Neural progenitor cell (in vitro differentiated cells): Measurements from ENCODE around the gene ATF4. TPM values are rescaled to one million over a fixed set of nuclear protein-coding genes. Genes with fewer than 3 reads are reported as not detected.

ENCODE experiments used
- DNase-seq: peaks from one replicate; pipeline ENCODE4 v3.0.0-alpha.2; 2016; ENCODE audit warnings: low spot score
- H2AFZ ChIP-seq: fragments of 200-600 bp; sonication (generic); replicated peaks from 2 replicates; pipeline ENCODE4 v1.6.1; 2016; ENCODE audit warnings: antibody characterized with exemption
- H3F3A ChIP-seq: fragments of 200-600 bp; sonication (generic); 2 replicates; pipeline ENCODE4 v1.6.1; 2016; ENCODE audit warnings: antibody characterized with exemption, low read depth
- H3K27ac ChIP-seq: fragments of 200-600 bp; sonication (generic); 2 replicates; pipeline ENCODE4 v1.5.1; 2016; ENCODE audit warnings: mild to moderate bottlenecking
- H3K27me3 ChIP-seq: fragments of 200-600 bp; sonication (generic); 2 replicates; pipeline ENCODE4 v1.6.1; 2016; ENCODE audit warnings: mild to moderate bottlenecking, moderate library complexity
- H3K36me3 ChIP-seq: fragments of 200-600 bp; sonication (generic); 2 replicates; pipeline ENCODE4 v1.5.1; 2016
- H3K4me1 ChIP-seq: fragments of 200-600 bp; sonication (generic); 2 replicates; pipeline ENCODE4 v1.6.1; 2016; ENCODE audit warnings: mixed run types
- H3K4me2 ChIP-seq: fragments of 200-600 bp; sonication (generic); 2 replicates; pipeline ENCODE4 v1.6.1; 2016
- H3K4me3 ChIP-seq: fragments of 200-600 bp; sonication (generic); 2 replicates; pipeline ENCODE4 v1.5.1; 2016
- H3K79me2 ChIP-seq: fragments of 200-600 bp; sonication (generic); 2 replicates; pipeline ENCODE4 v1.6.1; 2016; ENCODE audit warnings: low read depth
- H3K9ac ChIP-seq: fragments of 200-600 bp; sonication (generic); 2 replicates; pipeline ENCODE4 v1.6.1; 2016
- H3K9me3 ChIP-seq: fragments of 200-600 bp; sonication (generic); 2 replicates; pipeline ENCODE4 v1.5.1; 2016; ENCODE audit warnings: low read depth
- H4K20me1 ChIP-seq: fragments of 200-600 bp; sonication (generic); 2 replicates; pipeline ENCODE4 v1.6.1; 2016; ENCODE audit warnings: low read depth
- H3K27ac Mint-ChIP-seq: 3 replicates; pipeline ENCODE4 v1.8.0; 2021; ENCODE audit warnings: mixed read lengths
- H3K27me3 Mint-ChIP-seq: 2 replicates; pipeline ENCODE4 v1.8.0; 2022; ENCODE audit warnings: low read depth, mild to moderate bottlenecking, inconsistent platforms, moderate library complexity, mixed read lengths; ENCODE audit not compliant: insufficient read depth
- H3K36me3 Mint-ChIP-seq: 3 replicates; pipeline ENCODE4 v1.8.0; 2021; ENCODE audit warnings: mixed read lengths
- H3K4me1 Mint-ChIP-seq: 3 replicates; pipeline ENCODE4 v1.8.0; 2021; ENCODE audit warnings: mixed read lengths
- H3K4me3 Mint-ChIP-seq: 3 replicates; pipeline ENCODE4 v1.8.0; 2021; ENCODE audit warnings: mild to moderate bottlenecking, moderate library complexity, mixed read lengths
- H3K9me3 Mint-ChIP-seq: 3 replicates; pipeline ENCODE4 v1.8.0; 2020; ENCODE audit warnings: mixed read lengths
- EZH2 ChIP-seq: fragments of 200-600 bp; sonication (generic); IDR thresholded peaks from 2 replicates; pipeline ENCODE4 v1.6.1; 2017; ENCODE audit warnings: antibody characterized with exemption, mild to moderate bottlenecking, moderate library complexity
- EZH2phosphoT487 ChIP-seq: fragments of 200-600 bp; sonication (generic); IDR thresholded peaks from 2 replicates; pipeline ENCODE4 v1.6.1; 2017; ENCODE audit warnings: antibody characterized with exemption
- total RNA-seq: library from RNA; depleted of rRNA; stranded (reverse); fragments of >200 nt; gene quantifications from 2 replicates; pipeline ENCODE4 v1.2.3, GENCODE V29; 2015; ENCODE audit warnings: low replicate concordance
- TF ChIP-seq, protein P1 (sequence below): fragments of 200-600 bp; sonication (generic); IDR thresholded peaks from 2 replicates; pipeline ENCODE4 v1.5.1; 2017; ENCODE audit warnings: antibody characterized with exemption, mild to moderate bottlenecking

Gene ATF4
- total RNA-seq, 1 donor from 2014 or later, result 189 TPM

DNA sequence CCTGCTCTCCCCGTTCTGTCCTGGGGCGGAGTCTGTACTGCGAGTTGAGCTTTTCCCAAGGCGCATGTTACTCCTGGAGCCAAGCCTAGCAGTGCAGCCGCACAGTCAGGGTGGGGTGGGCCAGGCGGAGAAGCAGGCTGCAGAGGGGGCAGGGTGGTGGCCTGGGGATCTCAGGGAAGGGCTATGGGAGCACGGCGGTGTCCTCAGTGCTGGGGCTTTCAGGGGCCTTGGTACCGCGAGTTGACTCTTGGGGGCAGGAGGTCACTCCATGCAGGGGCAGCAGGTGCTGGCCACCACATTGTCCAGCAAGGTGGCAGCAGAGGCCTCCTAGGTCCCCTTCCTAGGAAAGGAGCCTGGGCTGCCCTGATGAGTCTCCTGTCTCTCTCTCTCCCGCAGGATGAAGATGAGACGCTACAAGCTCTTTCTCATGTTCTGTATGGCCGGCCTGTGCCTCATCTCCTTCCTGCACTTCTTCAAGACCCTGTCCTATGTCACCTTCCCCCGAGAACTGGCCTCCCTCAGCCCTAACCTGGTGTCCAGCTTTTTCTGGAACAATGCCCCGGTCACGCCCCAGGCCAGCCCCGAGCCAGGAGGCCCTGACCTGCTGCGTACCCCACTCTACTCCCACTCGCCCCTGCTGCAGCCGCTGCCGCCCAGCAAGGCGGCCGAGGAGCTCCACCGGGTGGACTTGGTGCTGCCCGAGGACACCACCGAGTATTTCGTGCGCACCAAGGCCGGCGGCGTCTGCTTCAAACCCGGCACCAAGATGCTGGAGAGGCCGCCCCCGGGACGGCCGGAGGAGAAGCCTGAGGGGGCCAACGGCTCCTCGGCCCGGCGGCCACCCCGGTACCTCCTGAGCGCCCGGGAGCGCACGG, 33.2 kb upstream of the ATF4 start:
- no peak for DNase-seq
- no peak overlapping the region for H3K4me3 Mint-ChIP-seq
- no peaks in the 10 kb centered on the region for H3K9me3 Mint-ChIP-seq
- Histone ChIP-seq H3K79me2 (no peaks in the 10 kb centered on the region), H3K4me1 (peaks cover 5% of the 10 kb centered on the region), H3K9ac (no peak overlapping the region), H3K36me3 (no peaks in the 10 kb centered on the region), H3F3A (no peaks in the 10 kb centered on the region), H3K4me3 (no peak overlapping the region), H3K27me3 (no peaks in the 10 kb centered on the region), H3K27ac (no peak overlapping the region), H3K9me3 (no peaks in the 10 kb centered on the region), H3K4me2 (no peak overlapping the region), H4K20me1 (peaks cover 24% of the 10 kb centered on the region), H2AFZ (no peak overlapping the region)
- TF ChIP-seq EZH2 (no peak), EZH2phosphoT487 (no peak)
- TF ChIP-seq, protein P1, sequence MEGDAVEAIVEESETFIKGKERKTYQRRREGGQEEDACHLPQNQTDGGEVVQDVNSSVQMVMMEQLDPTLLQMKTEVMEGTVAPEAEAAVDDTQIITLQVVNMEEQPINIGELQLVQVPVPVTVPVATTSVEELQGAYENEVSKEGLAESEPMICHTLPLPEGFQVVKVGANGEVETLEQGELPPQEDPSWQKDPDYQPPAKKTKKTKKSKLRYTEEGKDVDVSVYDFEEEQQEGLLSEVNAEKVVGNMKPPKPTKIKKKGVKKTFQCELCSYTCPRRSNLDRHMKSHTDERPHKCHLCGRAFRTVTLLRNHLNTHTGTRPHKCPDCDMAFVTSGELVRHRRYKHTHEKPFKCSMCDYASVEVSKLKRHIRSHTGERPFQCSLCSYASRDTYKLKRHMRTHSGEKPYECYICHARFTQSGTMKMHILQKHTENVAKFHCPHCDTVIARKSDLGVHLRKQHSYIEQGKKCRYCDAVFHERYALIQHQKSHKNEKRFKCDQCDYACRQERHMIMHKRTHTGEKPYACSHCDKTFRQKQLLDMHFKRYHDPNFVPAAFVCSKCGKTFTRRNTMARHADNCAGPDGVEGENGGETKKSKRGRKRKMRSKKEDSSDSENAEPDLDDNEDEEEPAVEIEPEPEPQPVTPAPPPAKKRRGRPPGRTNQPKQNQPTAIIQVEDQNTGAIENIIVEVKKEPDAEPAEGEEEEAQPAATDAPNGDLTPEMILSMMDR, result no peak
- H3K4me1 Mint-ChIP-seq, result peaks cover 5% of the 10 kb centered on the region
- H3K36me3 Mint-ChIP-seq, result peaks cover 4% of the 10 kb centered on the region
- peaks cover 9% of the 10 kb centered on the region for H3K27me3 Mint-ChIP-seq
- no peak overlapping the region for H3K27ac Mint-ChIP-seq

DNA sequence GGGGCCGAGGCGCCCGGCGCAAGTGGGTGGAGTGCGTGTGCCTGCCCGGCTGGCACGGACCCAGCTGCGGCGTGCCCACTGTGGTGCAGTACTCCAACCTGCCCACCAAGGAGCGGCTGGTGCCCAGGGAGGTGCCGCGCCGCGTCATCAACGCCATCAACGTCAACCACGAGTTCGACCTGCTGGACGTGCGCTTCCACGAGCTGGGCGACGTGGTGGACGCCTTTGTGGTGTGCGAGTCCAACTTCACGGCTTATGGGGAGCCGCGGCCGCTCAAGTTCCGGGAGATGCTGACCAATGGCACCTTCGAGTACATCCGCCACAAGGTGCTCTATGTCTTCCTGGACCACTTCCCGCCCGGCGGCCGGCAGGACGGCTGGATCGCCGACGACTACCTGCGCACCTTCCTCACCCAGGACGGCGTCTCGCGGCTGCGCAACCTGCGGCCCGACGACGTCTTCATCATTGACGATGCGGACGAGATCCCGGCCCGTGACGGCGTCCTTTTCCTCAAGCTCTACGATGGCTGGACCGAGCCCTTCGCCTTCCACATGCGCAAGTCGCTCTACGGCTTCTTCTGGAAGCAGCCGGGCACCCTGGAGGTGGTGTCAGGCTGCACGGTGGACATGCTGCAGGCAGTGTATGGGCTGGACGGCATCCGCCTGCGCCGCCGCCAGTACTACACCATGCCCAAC, 32.4 kb upstream of the ATF4 start:
- peaks cover 9% of the 10 kb centered on the region for H3K27me3 Mint-ChIP-seq
- no peak overlapping the region for H3K27ac Mint-ChIP-seq
- Histone ChIP-seq H3K9me3 (no peaks in the 10 kb centered on the region), H3F3A (no peaks in the 10 kb centered on the region), H3K36me3 (no peaks in the 10 kb centered on the region), H3K27me3 (no peaks in the 10 kb centered on the region), H3K27ac (no peak overlapping the region), H3K79me2 (no peaks in the 10 kb centered on the region), H3K4me1 (peaks cover 2% of the 10 kb centered on the region), H2AFZ (no peak overlapping the region), H3K9ac (no peak overlapping the region), H3K4me2 (no peak overlapping the region), H3K4me3 (no peak overlapping the region), H4K20me1 (peaks cover 16% of the 10 kb centered on the region)
- no peak for DNase-seq
- no peaks in the 10 kb centered on the region for H3K9me3 Mint-ChIP-seq
- peaks cover 5% of the 10 kb centered on the region for H3K4me1 Mint-ChIP-seq
- TF ChIP-seq EZH2phosphoT487, result no peak
- TF ChIP-seq, protein P1, result no peak
- no peak for TF ChIP-seq EZH2
- H3K4me3 Mint-ChIP-seq, result no peak overlapping the region
- peaks cover 4% of the 10 kb centered on the region for H3K36me3 Mint-ChIP-seq

DNA sequence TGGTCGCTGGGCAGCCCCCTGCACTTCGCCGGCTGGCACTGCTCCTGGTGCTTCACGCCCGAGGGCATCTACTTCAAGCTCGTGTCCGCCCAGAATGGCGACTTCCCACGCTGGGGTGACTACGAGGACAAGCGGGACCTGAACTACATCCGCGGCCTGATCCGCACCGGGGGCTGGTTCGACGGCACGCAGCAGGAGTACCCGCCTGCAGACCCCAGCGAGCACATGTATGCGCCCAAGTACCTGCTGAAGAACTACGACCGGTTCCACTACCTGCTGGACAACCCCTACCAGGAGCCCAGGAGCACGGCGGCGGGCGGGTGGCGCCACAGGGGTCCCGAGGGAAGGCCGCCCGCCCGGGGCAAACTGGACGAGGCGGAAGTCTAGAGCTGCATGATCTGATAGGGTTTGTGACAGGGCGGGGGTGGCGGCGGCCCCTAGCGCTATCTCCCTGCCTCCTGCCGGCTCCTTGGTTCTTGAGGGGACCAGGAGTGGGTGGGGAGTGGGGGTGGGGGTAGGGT, 31.7 kb upstream of the ATF4 start:
- Histone ChIP-seq H3K27ac (no peak overlapping the region), H3K27me3 (no peaks in the 10 kb centered on the region), H2AFZ (no peak overlapping the region), H3K9ac (no peak overlapping the region), H3K36me3 (no peaks in the 10 kb centered on the region), H3K4me1 (no peaks in the 10 kb centered on the region), H4K20me1 (peaks cover 10% of the 10 kb centered on the region), H3K79me2 (no peaks in the 10 kb centered on the region), H3K4me3 (no peak overlapping the region), H3F3A (no peaks in the 10 kb centered on the region), H3K9me3 (no peaks in the 10 kb centered on the region), H3K4me2 (no peak overlapping the region)
- H3K27ac Mint-ChIP-seq, result no peak overlapping the region
- H3K4me1 Mint-ChIP-seq, result peaks cover 5% of the 10 kb centered on the region
- no peak for DNase-seq
- no peak overlapping the region for H3K4me3 Mint-ChIP-seq
- no peaks in the 10 kb centered on the region for H3K9me3 Mint-ChIP-seq
- peaks cover 9% of the 10 kb centered on the region for H3K27me3 Mint-ChIP-seq
- TF ChIP-seq EZH2phosphoT487 (no peak), EZH2 (no peak)
- TF ChIP-seq, protein P1, result no peak
- H3K36me3 Mint-ChIP-seq, result peaks cover 4% of the 10 kb centered on the region
